ENCODE measurements around the gene ELL.

Gene ELL

DNA sequence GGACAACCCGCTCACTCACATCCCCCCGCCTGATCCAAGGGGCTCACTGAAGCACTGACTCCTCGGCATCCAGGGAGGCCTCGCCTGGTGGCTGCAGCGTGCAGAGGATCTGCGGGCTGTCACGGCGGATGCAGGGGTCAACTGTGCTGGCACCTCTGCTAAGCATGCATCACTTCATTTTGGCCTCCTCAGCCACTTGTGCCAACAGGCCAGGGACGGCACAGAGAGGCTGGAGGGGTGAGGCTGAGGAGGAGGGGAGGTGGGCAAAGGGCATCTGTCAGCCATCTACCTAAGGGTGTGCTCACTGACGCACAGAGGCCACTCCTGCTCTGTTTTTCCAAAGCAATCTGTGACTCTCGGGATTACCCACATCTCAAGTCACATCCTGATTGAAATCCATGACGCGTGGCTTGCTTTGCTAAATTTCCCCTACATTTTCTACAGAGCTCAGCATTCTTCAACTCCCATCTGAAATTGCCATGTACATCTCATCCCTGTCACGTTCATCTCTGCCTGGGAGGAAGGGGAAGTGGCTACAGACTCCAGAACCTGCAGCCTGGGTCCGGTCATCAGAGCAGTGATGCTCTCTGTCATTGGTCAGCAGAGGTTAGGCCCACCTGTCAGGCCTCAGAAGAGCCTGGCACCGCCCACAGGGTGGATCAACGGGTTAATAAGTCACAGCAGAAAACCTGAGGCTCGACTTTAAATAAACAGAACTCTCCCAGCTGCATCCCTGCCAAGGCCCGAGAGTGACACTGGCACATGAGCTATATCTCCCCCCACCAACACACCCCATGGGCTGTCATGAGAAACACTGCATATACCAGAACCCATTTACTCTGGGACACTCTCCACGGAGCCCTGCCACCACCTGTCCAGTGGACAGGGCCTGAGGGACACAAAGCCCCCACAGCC is 17.6 kb downstream of the ELL start:
- DNase-seq = no peak

DNA sequence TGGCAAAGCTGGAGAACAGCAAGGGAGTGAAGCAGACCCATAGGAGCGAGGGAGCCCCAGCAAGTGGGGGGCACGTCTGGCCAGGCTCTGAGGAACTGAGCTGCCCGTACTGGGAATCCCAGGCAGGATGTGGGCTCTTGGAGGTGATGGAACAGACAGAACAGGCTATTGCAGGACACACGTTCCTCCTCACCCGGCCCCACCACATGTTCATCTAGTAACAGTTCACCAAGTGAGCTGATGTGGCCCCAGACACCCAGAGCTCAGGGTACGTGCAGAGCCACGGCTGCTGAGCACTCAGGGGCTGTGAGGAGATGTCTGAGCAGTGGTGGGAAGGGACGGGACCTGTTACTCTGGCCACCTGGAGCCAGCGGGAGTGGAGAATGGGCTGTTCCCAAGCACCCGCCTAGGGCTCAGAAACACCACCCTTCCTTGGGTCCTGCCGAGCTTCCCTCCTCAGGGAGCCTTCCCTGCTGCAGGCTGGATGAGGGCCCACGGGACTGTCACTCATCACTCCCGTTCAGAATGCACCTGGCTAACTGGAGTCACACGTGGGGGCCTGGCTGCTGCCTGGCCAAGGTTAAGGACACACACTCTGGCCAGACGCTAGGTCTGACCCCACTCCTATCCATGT is 18.4 kb downstream of the ELL start:
- DNase-seq = no peak

DNA sequence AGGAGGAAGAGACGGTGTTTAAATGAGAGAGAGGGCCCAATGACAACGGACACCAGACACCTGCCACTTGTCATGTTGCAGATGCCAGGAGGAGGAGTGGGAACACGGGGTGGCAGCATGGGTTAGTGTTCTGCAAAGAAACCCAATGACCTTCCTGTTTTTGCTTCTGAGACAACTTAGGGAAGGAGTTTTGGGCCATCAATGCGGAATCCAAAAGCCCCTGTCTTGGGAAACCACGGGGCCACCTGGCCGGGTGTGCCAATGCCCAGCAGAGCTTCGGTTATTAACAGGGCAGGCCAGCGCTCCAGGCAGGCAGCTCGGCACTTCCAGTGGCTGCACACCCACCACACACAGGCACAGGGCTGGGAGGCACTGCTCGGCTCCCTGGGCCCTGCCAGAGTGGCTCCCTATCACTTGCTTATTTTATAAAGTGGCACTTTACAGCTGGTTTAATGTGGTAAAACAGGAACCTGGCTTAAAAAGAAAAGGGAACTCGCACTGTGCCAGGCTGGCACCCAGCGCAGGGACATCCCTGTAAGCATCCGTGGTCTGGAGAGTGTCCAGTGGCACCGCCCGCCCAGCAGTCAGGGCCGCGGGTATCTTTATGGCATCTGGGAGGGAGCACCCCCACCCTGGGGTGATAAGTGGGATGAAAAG is 19.1 kb downstream of the ELL start:
- no peak for DNase-seq

DNA sequence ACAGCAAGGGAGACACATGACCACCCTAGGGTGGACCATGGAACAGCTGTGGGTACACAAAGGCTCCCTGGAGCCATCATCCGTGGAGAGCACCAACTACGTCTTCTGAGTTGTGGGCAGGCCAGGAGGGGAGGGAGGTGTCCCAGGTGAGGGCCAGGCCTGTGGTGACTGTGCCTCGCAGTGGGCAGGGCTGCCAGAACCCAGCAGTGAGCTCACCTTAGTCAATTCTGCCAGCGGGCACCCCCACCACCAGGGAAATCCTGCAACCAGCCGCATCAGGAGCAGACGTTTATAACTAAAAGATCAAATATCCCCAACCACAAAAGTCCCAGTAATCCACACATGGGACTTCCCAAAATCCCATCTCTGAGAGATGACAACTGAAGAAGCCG is 19.6 kb downstream of the ELL start:
- no peak for DNase-seq

DNA sequence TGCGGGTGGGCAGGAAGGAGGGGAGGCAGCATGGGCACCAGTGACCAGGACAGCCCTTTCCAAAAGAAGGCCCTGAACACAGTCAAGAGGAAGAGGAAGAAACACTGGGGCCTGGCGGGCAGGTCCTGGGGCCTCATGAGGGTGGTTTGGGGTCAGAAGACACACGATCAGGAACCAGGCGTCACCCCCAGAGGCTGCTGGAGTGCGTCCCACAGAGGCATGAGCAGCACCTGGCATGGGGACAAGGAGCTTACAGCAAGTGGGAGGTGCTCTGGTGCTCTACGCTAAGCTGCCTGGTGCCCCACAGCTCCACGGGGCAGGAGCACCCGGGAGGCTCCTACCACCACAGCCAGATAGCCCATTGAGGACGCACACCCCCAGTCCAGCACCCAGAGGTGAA is 20.0 kb downstream of the ELL start:
- DNase-seq = no peak

DNA sequence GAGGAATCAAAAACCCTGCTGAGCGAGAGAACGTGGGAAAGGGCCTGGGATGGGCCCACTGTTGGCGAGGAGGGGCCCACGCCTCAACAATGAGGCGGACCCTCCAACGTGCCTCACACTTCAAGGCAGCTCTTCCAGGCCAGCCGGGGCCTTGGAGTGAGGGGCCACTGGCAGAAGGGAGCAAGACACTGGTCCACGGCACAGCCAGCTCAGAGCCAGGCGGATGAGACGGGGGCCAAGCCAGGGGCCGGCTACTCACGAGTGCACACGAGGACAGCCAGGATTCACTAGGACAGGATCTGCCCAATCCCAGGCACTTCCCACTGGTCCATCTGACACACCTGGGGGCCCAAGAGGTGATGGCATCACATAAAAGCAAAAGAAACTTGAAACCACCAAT is 20.5 kb downstream of the ELL start:
- no peak for DNase-seq

DNA sequence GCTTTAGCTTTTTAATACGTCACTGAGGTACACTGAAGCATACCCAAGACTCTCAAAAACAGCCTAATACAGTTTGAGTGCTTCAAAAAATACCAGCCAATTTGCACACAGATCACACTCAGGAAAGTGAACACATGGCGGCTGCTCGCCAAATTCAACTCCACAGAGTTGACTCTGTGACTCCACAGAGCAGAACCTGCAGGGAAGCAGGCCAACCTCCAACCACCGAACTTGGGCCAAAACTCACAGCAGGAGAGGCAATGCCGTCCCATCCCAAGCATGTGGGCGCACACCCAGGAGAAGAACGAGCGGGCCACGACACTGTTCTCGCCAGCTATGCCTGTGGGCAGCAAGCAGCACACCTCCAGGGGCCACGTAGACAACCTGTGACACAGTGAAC is 21.1 kb downstream of the ELL start:
- peak in 1 of 2 experiments; percentile 70 for DNase-seq

DNA sequence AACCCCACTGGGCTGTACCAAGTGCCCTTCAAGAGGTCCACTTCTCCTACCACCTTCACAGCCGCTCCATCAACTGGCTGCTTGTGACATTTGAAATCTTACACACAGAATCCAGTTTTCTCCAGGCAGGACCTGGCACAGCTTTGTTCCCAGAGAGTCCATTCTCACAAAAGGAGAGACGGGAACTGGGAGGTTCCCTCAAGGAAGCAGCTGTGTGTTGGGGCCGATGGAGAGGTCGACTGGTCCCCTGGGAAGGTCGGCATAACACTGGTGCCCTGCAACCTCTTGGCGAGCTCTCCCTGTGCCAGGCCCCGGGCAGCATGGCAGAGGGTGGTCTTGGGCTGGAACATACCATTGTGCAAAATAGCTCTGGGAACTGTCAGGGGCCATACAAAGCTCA is 21.5 kb downstream of the ELL start:
- DNase-seq = peak in 1 of 2 experiments; percentile 32

DNA sequence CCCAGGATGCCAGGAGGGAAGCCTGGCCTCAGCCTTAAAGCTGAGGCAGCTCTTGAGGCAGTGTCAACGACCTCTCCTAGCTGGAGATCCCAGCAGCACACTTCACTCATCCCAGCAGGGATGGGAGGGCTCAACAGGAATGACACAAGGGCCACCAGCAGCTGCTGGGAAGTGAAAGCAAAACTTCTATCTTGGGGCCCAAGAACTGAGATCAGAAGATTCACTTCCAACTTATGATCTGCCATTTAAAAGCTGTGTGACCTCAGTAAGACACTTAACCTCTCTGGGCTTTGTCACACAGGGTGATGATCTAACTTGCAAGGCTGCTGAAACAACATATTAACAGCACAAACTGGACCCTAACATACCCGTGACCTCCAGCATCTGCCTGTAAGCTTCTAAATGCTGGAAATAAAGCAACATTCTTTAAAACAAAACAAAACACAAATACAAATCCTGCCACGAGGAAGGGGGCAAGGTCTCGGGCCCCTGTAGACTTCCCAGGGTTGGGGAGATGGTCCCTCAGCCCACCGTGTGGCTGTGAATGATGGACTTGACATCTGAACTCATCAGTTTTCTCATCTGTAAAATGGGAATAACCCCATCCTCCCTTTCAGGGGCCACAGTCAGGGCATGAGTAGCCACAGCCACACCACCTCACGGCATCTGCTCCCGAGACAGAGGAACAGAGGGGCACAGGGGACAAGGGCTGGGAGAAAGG is 22.7 kb downstream of the ELL start:
- no peak for DNase-seq

DNA sequence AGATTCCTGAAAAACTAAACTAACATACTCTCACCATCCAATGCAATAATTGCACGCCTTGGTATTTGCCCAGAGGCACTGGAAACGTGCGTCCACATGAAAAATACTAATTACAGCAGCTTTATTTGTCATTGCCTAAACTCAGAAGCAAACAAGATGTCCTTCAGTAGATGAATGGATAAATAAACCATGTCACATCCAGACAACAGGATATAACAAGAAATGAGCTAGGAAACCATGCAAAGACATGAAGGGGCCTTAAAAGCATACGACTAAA is 25.0 kb downstream of the ELL start:
- DNase-seq = no peak

DNA sequence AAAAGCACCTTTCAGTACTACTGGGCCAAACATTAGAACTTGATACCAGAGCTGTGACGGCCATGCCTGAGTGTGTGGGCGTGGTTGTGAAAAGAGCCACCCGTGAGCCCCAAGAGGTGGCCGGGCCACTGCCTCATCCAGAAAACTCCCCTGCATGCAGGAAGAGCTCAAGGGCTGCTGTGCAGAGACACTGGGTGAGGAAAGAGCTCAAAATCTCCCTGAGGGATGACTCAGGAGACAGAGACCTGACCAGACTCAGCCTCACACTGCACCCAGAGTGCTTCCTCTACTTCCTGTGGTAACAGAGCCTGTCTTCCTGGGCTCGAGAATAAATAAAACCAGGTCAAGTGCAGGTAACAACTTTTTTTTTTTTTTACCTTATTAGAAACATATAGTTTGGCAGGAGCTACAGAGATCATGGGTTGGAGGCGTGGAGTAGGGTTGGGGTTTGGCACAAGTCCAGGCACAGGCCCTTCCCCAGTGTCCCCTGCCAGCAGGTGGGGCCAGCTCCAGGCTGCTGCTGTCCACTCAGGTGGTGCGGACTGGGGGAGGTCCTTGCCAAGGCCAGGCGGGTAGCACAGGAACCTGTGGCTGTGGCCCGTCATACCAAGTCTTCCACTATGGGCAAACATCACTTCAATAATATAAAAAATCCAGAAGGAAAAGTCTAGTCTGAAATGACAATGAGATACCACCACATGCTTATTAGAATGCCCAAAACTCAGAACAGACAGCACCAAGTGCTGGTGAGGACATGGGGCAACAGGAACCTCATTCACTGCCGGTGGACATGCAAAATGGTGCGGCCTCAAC is 25.5 kb downstream of the ELL start:
- DNase-seq = no peak

DNA sequence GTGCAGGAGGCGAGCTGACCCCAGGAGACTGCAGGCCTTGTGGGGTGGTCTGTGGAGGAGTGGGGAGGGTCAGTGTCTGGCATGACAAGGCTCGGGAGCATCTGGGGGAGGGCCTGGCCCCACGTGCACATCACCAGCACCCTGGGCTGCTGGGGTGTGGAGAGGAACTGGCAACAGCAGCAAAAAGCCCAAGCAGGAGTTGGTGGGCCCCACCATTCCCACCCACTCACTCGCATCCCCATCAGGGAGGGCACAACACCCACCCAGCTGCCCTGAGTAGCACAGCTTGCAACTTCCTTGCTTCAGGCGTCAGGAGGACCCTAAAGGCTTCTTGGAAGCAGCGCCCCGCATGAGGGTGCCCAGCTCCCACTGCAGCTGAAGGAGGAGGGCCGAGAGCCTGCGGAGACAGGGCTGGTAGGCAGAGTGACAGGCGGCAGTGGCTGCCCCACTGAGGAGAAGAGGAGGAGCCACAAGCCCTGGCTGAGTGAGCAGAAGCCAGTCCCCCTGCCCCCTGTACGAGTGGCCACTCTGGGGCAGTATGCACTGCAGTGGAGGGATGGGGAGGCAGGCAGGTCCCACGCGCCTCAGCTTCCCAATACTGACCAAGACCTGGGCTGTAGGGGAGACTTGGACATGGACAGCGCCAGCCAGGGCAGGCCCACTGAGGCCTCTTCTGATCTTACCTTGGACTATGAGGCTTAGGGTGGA is 26.5 kb downstream of the ELL start:
- DNase-seq = no peak

DNA sequence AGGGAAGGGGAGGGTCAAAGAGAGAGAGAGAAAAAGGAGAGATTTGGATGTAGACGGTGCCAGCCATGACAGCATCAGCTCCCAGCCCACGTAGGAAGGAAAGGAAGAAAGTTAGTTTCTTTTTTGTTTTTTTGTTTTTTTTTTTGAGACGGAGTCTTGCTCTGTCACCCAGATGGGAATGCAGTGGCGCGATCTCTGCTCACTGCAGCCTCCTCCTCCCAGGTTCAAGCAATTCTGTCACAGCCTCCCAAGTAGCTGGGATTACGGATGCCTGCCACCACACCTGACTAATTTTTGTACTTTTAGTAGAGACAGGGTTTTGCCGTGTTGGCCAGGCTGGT is 27.6 kb downstream of the ELL start:
- no peak for DNase-seq

DNA sequence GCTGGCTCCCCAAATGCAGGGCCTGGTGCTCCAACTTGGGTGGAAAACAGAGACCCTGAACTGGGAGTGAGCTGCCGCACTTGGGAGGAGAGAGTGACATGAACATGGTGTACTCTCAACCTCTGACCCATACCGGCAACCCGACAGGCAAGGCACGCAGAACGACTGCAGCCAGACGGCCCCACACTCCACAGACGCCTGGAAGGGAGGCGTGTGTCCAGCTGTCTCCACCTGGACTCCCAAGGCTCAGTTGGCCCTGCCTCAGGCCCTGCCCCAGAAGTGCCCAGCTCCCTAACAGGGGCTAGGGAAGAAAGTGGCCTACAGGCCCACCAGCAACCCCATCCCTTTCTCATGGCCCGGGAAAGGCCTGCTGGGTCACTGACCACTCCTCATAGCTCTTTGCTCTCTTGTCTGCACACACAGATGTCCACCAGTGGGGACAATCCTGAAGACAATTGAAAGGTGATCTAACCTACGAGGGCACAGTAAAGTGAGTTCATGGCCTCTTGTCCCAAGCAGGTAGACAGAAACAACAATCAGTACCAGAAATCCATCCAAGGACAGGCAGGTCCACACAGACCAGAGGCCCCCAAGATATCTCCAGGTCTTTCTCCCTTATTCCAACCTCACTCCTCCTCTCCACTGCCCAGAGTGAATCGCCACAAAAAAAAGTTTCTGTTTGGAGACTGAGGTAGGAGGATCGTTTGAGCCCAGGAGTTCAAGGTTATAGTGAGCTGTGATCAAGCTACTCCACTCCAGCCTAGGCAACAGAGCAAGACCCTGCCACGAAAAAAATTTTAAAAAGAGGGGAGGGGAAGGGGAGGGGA is 28.2 kb downstream of the ELL start:
- DNase-seq = no peak

DNA sequence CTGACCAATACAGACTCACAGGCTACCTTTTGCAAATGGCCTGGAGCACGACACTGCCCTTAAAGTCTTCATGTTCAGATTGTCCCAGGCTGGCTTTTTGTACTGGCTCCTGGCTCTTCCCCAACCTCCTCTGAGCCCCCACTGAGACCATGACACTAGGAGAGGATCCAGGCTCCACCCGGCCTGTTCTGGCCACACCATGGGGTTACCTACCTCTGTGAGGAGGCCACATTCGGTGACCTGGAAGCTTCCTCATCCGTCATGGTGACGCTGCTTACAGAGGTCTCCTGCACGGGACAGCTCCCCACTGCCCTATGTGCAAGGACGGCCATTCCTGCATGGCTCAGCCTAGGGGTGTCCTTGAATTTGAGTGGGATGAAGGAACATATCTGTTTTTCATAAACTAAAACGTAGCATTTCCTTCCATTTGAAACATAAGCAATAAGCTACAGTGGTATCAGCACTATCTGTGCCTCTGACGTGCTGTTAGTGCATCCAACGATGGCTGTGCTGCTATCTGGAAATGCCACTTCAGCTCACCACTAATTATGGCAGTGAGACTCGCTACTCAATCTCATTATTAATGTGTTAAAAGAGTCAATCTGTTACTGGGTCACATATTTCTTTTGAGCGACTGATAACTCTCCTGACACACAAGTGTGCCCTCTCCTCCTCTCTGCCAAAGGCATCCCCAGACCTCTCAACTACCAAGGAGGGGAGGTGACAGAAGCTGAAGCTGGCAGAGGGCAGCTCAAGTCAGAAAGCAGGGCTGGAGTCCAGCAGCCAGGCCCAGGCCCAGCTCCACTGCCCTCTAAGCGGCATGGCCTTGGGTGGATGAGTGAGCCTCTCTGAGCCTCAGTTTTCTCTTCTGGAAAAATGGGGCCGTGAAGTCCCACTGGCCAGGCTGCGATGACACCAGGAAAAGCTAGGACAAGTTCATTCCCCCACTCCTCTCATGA is 29.6 kb downstream of the ELL start:
- no peak for DNase-seq

DNA sequence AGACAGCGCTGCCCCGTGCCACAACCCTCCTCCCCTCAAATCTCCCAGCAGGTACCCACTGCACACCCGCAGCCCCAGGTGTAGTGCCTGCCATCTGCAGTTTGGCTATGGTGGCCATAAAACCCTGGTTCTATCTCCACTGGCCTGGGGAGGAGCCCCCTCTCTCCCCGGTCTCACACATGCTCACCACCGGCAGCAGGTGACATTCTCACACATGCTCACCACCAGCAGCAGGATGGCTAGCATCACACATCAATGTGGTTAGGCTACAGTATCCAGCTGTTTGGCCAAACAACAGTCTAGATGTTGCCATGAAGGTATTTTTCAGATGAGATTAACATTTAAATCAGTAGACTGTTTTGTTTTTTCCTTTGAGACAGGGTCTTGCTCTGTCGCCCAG is 31.1 kb downstream of the ELL start:
- DNase-seq = no peak

DNA sequence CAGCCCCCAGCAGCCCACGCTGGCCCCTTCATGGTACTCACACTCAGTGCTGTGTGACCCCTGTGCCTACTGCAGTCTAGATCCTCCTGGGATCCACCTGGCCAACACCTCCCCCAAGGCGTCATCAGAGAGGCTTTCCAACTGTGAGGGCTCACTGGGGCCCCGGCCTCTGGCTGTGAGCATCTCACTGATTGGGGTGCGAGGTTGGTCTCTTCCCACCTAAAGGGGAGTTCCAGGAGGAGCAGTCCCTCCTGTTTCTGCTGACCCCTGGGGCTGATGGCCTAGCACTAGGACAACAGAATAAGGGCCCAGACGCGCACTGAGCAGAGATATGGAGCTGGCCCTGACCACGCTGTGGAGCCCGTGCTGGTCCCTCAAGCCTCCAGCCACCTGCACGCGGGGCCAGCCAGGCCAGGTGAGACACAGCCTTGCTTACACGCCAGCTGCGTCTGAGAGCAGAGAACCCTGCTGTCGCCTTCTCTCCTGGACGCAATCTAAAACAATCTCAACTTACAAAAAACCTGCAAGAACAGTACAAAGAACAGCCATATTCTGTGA is 32.2 kb downstream of the ELL start:
- no peak for DNase-seq

DNA sequence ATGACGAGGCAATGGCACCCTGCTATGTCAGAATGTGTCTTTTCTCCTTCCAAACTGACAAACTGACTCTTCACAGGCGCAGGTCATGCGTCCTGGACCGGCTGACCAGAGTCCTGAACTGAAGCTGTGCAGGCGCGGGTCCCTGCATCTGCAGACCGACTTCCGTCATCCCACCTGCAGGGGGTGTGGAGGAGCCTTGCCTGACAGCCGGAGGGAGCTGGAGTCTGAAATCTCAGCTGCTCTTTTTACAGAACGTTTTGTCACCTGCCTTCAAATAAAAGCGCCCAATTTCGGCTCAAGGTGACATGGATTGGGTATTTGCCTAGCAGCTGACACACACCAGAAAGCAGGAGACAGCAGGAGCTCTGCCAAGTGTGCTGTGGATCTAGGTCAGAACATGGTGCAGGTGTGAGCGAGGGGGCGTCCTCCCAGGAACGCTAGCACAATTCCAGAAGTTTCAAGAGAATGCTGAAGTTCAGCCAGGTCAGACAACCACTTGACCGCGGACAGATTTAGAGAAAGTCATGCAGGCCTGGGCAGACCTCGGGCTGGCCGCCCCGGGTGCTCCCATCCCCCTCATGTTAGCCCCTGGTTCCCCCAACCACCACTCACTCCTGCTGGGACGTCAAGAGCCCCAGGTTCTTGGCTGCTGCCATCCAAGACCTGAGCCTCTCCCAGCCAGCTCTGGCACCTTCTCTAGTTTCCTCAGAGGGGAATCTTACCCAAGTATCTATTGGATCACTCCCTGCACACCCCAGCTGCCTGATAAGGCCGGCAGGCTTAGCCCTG is 32.8 kb downstream of the ELL start:
- DNase-seq = no peak

DNA sequence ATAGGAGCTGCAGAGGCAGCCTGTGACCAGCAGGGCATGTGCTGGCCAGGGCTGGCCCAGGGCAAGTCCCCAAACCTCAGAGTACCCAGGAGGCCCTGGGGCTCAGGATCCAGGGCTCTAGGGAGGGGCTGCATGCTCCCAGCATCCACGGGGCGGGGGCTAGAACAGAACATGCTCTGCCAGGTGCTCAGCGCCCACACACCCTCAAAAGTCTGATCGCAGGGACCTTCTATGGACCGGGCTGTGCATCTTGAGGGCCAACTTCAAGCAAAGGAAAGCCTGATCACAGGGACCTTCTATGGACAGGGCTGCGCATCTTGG is 33.5 kb downstream of the ELL start:
- no peak for DNase-seq
